ENCODE data around the gene PDLIM4.

Gene PDLIM4

DNA sequence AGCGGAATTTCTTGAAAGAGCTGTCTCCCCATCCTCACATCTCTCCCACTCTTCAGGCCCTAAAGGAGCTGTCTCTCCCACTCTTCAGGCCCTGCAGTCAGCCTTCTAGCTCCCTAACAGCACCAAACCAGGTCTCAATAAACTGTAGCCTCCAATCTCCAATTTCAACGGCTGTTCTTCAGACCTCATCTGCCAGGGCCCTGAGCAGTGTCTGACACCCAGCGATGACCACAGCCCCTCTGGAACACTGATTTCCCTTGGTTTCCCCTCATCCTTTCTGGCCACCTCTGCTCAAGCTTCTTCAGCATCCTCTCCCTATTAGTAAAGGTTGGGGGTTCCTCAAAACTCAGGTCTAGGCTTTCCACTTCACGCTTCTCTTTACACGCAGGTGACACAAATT lies 28.3 kb upstream of the PDLIM4 start:
- TF ChIP-seq EGR1 (IDR thresholded peaks at IDR 0.05) (no peak), TCF12 (IDR thresholded peaks at IDR 0.05; ENCODE audit: low read depth) (no peak), YY1 (IDR thresholded peaks at IDR 0.05; ENCODE audit: low read depth) (no peak), EP300 (IDR thresholded peaks at IDR 0.05; ENCODE audit: borderline replicate concordance) (no peak), TAF1 (IDR thresholded peaks at IDR 0.05; ENCODE audit: low read depth) (no peak), CEBPB (IDR thresholded peaks at IDR 0.05) (no peak), NFIC (IDR thresholded peaks at IDR 0.05) (no peak), ZBTB7A (IDR thresholded peaks at IDR 0.05; ENCODE audit: low read depth) (no peak)
- TF ChIP-seq, protein P1, sequence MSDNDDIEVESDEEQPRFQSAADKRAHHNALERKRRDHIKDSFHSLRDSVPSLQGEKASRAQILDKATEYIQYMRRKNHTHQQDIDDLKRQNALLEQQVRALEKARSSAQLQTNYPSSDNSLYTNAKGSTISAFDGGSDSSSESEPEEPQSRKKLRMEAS (IDR thresholded peaks at IDR 0.05): no peak
- TF ChIP-seq, protein P2, sequence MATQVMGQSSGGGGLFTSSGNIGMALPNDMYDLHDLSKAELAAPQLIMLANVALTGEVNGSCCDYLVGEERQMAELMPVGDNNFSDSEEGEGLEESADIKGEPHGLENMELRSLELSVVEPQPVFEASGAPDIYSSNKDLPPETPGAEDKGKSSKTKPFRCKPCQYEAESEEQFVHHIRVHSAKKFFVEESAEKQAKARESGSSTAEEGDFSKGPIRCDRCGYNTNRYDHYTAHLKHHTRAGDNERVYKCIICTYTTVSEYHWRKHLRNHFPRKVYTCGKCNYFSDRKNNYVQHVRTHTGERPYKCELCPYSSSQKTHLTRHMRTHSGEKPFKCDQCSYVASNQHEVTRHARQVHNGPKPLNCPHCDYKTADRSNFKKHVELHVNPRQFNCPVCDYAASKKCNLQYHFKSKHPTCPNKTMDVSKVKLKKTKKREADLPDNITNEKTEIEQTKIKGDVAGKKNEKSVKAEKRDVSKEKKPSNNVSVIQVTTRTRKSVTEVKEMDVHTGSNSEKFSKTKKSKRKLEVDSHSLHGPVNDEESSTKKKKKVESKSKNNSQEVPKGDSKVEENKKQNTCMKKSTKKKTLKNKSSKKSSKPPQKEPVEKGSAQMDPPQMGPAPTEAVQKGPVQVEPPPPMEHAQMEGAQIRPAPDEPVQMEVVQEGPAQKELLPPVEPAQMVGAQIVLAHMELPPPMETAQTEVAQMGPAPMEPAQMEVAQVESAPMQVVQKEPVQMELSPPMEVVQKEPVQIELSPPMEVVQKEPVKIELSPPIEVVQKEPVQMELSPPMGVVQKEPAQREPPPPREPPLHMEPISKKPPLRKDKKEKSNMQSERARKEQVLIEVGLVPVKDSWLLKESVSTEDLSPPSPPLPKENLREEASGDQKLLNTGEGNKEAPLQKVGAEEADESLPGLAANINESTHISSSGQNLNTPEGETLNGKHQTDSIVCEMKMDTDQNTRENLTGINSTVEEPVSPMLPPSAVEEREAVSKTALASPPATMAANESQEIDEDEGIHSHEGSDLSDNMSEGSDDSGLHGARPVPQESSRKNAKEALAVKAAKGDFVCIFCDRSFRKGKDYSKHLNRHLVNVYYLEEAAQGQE (IDR thresholded peaks at IDR 0.05; ENCODE audit: low read depth): no peak

DNA sequence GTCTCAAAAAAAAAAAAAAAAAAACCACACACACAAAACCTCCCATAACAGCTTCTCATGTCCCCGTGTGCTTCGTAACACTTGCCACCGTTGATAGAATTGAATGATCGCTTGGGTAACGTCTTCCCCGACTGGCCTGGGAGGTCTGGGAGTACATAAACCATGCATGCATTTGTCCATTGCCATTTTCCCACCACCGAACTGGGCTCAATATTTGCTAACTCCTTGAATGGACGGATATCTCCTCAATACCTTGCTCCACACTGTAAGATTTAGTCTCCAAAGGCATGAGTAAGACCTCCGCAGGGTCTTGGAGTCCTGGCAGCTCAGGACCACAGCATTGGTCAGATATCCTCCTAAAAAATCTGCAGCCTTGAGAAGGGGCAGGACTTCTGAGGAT lies 26.6 kb upstream of the PDLIM4 start:
- TF ChIP-seq YY1 (IDR thresholded peaks at IDR 0.05; ENCODE audit: low read depth) (no peak), EGR1 (IDR thresholded peaks at IDR 0.05) (no peak), CREB1 (IDR thresholded peaks at IDR 0.05; ENCODE audit: low read depth) (no peak), FOXM1 (IDR thresholded peaks at IDR 0.05; ENCODE audit: borderline replicate concordance, low read depth) (no peak), RAD21 (IDR thresholded peaks at IDR 0.05; ENCODE audit: low read depth) (no peak)
- TF ChIP-seq, protein P3, sequence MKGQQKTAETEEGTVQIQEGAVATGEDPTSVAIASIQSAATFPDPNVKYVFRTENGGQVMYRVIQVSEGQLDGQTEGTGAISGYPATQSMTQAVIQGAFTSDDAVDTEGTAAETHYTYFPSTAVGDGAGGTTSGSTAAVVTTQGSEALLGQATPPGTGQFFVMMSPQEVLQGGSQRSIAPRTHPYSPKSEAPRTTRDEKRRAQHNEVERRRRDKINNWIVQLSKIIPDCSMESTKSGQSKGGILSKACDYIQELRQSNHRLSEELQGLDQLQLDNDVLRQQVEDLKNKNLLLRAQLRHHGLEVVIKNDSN (IDR thresholded peaks at IDR 0.05): no peak
- TF ChIP-seq, protein P2 (IDR thresholded peaks at IDR 0.05; ENCODE audit: low read depth): no peak

DNA sequence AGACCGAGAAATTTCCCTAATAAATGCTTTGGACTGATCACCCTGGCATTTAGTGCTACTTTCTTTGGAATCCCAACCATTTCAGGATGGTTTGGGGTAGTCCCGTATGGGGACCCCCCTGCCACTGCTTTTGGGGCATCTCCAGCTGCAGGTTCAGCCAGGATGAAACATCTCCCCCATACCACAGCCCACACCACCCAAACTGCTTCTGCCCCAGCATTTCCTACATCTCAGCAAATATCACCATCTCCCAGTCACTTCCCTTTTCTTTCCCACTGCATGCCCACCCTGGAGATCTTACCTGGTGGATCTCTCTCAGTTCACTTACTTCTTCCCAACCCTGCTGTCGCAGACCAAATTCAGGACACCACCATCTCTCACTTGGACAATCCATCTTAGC lies 25.0 kb upstream of the PDLIM4 start:
- TF ChIP-seq, protein P3 (IDR thresholded peaks at IDR 0.05): no peak
- TF ChIP-seq ZBTB7A (IDR thresholded peaks at IDR 0.05; ENCODE audit: low read depth) (no peak), TAF1 (IDR thresholded peaks at IDR 0.05; ENCODE audit: low read depth) (no peak), FOXM1 (IDR thresholded peaks at IDR 0.05; ENCODE audit: borderline replicate concordance, low read depth) (no peak), CREB1 (IDR thresholded peaks at IDR 0.05; ENCODE audit: low read depth) (no peak), EP300 (IDR thresholded peaks at IDR 0.05; ENCODE audit: borderline replicate concordance) (no peak), EGR1 (IDR thresholded peaks at IDR 0.05) (no peak), CEBPB (IDR thresholded peaks at IDR 0.05) (no peak), YY1 (IDR thresholded peaks at IDR 0.05; ENCODE audit: low read depth) (no peak), RAD21 (IDR thresholded peaks at IDR 0.05; ENCODE audit: low read depth) (no peak), NFIC (IDR thresholded peaks at IDR 0.05) (no peak)
- TF ChIP-seq, protein P1 (IDR thresholded peaks at IDR 0.05): no peak
- TF ChIP-seq, protein P2 (IDR thresholded peaks at IDR 0.05; ENCODE audit: low read depth): no peak

DNA sequence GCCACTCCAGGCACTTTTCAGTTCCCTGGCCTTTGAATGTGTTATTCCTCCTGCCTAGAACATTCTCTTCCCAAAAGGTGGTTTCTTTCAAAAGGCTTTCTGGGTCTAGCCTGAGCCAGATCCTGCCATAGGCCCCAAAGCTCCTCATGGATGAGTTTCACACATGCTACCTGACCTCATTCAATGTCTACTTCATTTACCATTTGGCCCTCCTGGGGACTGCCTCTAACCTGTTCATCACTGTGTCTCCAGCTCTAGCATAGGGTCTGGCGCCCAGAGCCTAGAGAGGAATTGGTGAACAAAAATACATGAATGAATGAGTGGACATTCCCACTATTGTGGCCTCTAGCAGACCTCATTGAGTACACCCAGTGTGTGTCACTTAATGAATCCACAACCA lies 24.4 kb upstream of the PDLIM4 start:
- no peak for TF ChIP-seq EGR1 (IDR thresholded peaks at IDR 0.05)
- no peak for TF ChIP-seq ZBTB7A (IDR thresholded peaks at IDR 0.05; ENCODE audit: low read depth)
- no peak for TF ChIP-seq TCF12 (IDR thresholded peaks at IDR 0.05; ENCODE audit: low read depth)
- no peak for TF ChIP-seq NFIC (IDR thresholded peaks at IDR 0.05)
- no peak for TF ChIP-seq EP300 (IDR thresholded peaks at IDR 0.05; ENCODE audit: borderline replicate concordance)
- TF ChIP-seq, protein P1 (IDR thresholded peaks at IDR 0.05): no peak
- TF ChIP-seq CREB1 (IDR thresholded peaks at IDR 0.05; ENCODE audit: low read depth): no peak
- TF ChIP-seq RAD21 (IDR thresholded peaks at IDR 0.05; ENCODE audit: low read depth): no peak
- TF ChIP-seq, protein P3 (IDR thresholded peaks at IDR 0.05): no peak
- TF ChIP-seq, protein P2 (IDR thresholded peaks at IDR 0.05; ENCODE audit: low read depth): no peak
- no peak for TF ChIP-seq FOXM1 (IDR thresholded peaks at IDR 0.05; ENCODE audit: borderline replicate concordance, low read depth)
- TF ChIP-seq TEAD4 (IDR thresholded peaks at IDR 0.05): no peak
- no peak for TF ChIP-seq YY1 (IDR thresholded peaks at IDR 0.05; ENCODE audit: low read depth)
- TF ChIP-seq TAF1 (IDR thresholded peaks at IDR 0.05; ENCODE audit: low read depth): no peak
- no peak for TF ChIP-seq CEBPB (IDR thresholded peaks at IDR 0.05)
